Measurements from ENCODE around the gene EVC.

The EVC gene

GRCh38 chr4:5685296-5685695 lies 25.7 kb upstream of the EVC start:
- Histone ChIP-seq H3K4me1 (ENCODE audit: low read length) (no peaks in the 10 kb centered on the region), H3K4me3 (ENCODE audit: low read length) (no peak overlapping the region), H3K27me3 (ENCODE audit: low read depth, low read length) (no peaks in the 10 kb centered on the region), H3K79me2 (ENCODE audit: low read length) (no peaks in the 10 kb centered on the region), H3K9ac (ENCODE audit: low read length) (no peak overlapping the region), H3K9me3 (ENCODE audit: insufficient read depth, low read length) (no peaks in the 10 kb centered on the region), H4K20me1 (ENCODE audit: insufficient read depth, low read length) (no peaks in the 10 kb centered on the region), H3K27ac (ENCODE audit: low read length) (no peak overlapping the region), H3K36me3 (replicated peaks; ENCODE audit: low read depth, low read length) (peaks cover 39% of the 10 kb centered on the region), H2AFZ (ENCODE audit: low read depth, low read length) (no peak overlapping the region), H3K4me2 (ENCODE audit: low read length) (no peak overlapping the region)
- TF ChIP-seq EZH2phosphoT487 (IDR thresholded peaks at IDR 0.05; ENCODE audit: low read depth) (no peak), CTCF (IDR thresholded peaks at IDR 0.05; ENCODE audit: low read depth, low read length) (no peak)

DNA sequence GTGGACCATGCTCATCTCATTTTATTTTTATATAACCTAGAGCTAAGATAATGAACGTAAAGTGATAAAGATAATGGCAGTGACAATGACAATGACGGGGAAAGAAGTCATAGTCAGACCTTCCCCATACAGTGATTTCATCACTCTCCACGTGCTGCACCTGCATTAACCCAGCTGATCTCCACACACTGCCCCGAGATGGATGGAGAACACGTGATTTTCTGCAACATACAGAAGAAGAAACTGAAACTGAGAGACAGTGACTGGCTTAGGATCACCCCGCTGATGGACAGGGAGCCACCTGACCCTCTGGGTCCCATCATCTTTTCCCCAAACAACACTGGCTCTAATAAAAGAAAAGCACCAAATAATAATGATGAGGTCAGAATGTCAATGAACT lies 24.7 kb upstream of the EVC start:
- H4K20me1 ChIP-seq (ENCODE audit: insufficient read depth, low read length) = no peaks in the 10 kb centered on the region
- no peak overlapping the region for H3K4me3 ChIP-seq (ENCODE audit: low read length)
- no peak overlapping the region for H3K4me2 ChIP-seq (ENCODE audit: low read length)
- H3K9ac ChIP-seq (ENCODE audit: low read length) = no peak overlapping the region
- TF ChIP-seq EZH2phosphoT487 (IDR thresholded peaks at IDR 0.05; ENCODE audit: low read depth) (no peak), CTCF (IDR thresholded peaks at IDR 0.05; ENCODE audit: low read depth, low read length) (no peak)
- no peaks in the 10 kb centered on the region for H3K79me2 ChIP-seq (ENCODE audit: low read length)
- H3K27me3 ChIP-seq (ENCODE audit: low read depth, low read length) = no peaks in the 10 kb centered on the region
- H3K4me1 ChIP-seq (ENCODE audit: low read length) = no peaks in the 10 kb centered on the region
- H2AFZ ChIP-seq (ENCODE audit: low read depth, low read length) = no peak overlapping the region
- H3K27ac ChIP-seq (ENCODE audit: low read length) = no peak overlapping the region
- H3K9me3 ChIP-seq (ENCODE audit: insufficient read depth, low read length) = no peaks in the 10 kb centered on the region
- peaks cover 30% of the 10 kb centered on the region for H3K36me3 ChIP-seq (replicated peaks; ENCODE audit: low read depth, low read length)

DNA sequence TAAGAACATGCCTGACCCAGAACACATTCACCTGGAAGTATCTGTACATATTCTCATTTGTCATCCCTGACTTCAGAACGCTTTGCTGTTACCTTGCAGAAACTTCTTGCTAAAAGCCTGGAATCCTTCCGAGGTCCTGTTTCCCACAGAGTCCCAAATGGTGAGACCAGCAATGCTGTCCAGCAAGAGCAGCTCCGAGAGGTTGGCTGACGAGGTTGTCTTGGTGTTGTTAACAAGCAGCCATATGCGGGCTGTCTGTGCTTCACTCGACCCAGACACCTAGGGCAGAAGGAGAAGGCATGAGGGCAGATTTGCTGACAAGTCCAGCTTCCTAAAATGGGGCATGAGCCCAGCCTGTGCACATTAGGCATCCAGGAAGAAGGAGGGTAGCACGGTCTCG lies 21.9 kb upstream of the EVC start:
- no peak overlapping the region for H3K9ac ChIP-seq (ENCODE audit: low read length)
- H3K27ac ChIP-seq (ENCODE audit: low read length) = no peak overlapping the region
- no peaks in the 10 kb centered on the region for H3K9me3 ChIP-seq (ENCODE audit: insufficient read depth, low read length)
- H3K36me3 ChIP-seq (replicated peaks; ENCODE audit: low read depth, low read length) = peaks cover 27% of the 10 kb centered on the region
- TF ChIP-seq CTCF (IDR thresholded peaks at IDR 0.05; ENCODE audit: low read depth, low read length) (no peak), EZH2phosphoT487 (IDR thresholded peaks at IDR 0.05; ENCODE audit: low read depth) (no peak)
- H4K20me1 ChIP-seq (ENCODE audit: insufficient read depth, low read length) = no peaks in the 10 kb centered on the region
- no peaks in the 10 kb centered on the region for H3K27me3 ChIP-seq (ENCODE audit: low read depth, low read length)
- H3K79me2 ChIP-seq (ENCODE audit: low read length) = no peaks in the 10 kb centered on the region
- no peak overlapping the region for H3K4me2 ChIP-seq (ENCODE audit: low read length)
- no peak overlapping the region for H3K4me3 ChIP-seq (ENCODE audit: low read length)
- no peak overlapping the region for H2AFZ ChIP-seq (ENCODE audit: low read depth, low read length)
- no peaks in the 10 kb centered on the region for H3K4me1 ChIP-seq (ENCODE audit: low read length)

- Histone ChIP-seq H4K20me1 (ENCODE audit: insufficient read depth, low read length) (no peaks in the 10 kb centered on the region), H3K36me3 (replicated peaks; ENCODE audit: low read depth, low read length) (peaks cover 8% of the 10 kb centered on the region)
Measured at GRCh38 chr4:5691491-5692132, 19.4 kb upstream of the EVC start.

More at GRCh38 chr4:5691491-5692132, 19.4 kb upstream of the EVC start:
- Histone ChIP-seq H2AFZ (ENCODE audit: low read depth, low read length) (no peak overlapping the region), H3K4me2 (ENCODE audit: low read length) (no peak overlapping the region), H3K4me1 (ENCODE audit: low read length) (no peaks in the 10 kb centered on the region), H3K27me3 (ENCODE audit: low read depth, low read length) (no peaks in the 10 kb centered on the region), H3K9ac (ENCODE audit: low read length) (no peak overlapping the region), H3K9me3 (ENCODE audit: insufficient read depth, low read length) (no peaks in the 10 kb centered on the region), H3K27ac (ENCODE audit: low read length) (no peak overlapping the region), H3K4me3 (ENCODE audit: low read length) (no peak overlapping the region), H3K79me2 (ENCODE audit: low read length) (no peaks in the 10 kb centered on the region)
- TF ChIP-seq EZH2phosphoT487 (IDR thresholded peaks at IDR 0.05; ENCODE audit: low read depth) = no peak
- TF ChIP-seq CTCF (IDR thresholded peaks at IDR 0.05; ENCODE audit: low read depth, low read length) = no peak

All from OCI-LY3 (cell line).